Urinary bladder (tissue), 4 donors: ENCODE measurements around the gene TPPP. TPM values are rescaled to one million over a fixed set of nuclear protein-coding genes. Genes with fewer than 3 reads are reported as not detected.
A peak's percentile ranks its signal among the peaks of the same experiment; 100 is the strongest.

Source experiments
- DNase-seq: peaks from one replicate; pipeline ENCODE4 v3.0.0-alpha.2; 2015; ENCODE audit errors: extremely low spot score
- H3K27ac ChIP-seq: one replicate; pipeline ENCODE4 v1.5.1; 2013; ENCODE audit warnings: low read depth, mild to moderate bottlenecking, moderate library complexity
- H3K36me3 ChIP-seq: one replicate; pipeline ENCODE4 v1.6.1; 2013; ENCODE audit warnings: mild to moderate bottlenecking, moderate library complexity; ENCODE audit not compliant: insufficient read depth
- H3K4me1 ChIP-seq: one replicate; pipeline ENCODE4 v1.6.1; 2013; ENCODE audit warnings: mild to moderate bottlenecking, moderate library complexity; ENCODE audit not compliant: insufficient read depth
- H3K4me3 ChIP-seq: one replicate; pipeline ENCODE4 v1.5.1; 2013; ENCODE audit warnings: low read depth, low read length
- WGBS: extraction: QIAGEN DNeasy Blood & Tissue Kit; methylation state at CpG from one replicate; pipeline ENCODE4 v1.1.7; 2013; 5-methylcytosine and 5-hydroxymethylcytosine counted together
- polyA plus RNA-seq: library from polyadenylated mRNA; stranded (reverse); fragments of 200-250 nt; gene quantifications from one replicate; pipeline ENCODE4 v1.2.3, GENCODE V29; 2013
- total RNA-seq: library from RNA; depleted of rRNA; stranded (reverse); fragments of >200 nt; gene quantifications from one replicate; pipeline ENCODE4 v1.2.3, GENCODE V29; 2014
- donor health status: healthy with polysubstance abuse.
- donor health status: healthy.

The TPPP gene
- total and polyA plus RNA-seq, 2 donors = 4.1 to 17.5 TPM

GRCh38 chr5:677131-678101 lies 15.7 kb downstream of the TPPP start:
- no peak overlapping the region for H3K4me3 ChIP-seq
- no peaks in the 10 kb centered on the region for H3K4me1 ChIP-seq
- no peaks in the 10 kb centered on the region for H3K36me3 ChIP-seq
- no peak for DNase-seq
- 79% methylated on average over 44 of the region's 44 CpGs for WGBS
- no peak overlapping the region for H3K27ac ChIP-seq

GRCh38 chr5:676699-677076 lies 16.5 kb downstream of the TPPP start:
- WGBS = 92% methylated on average over 48 of the region's 48 CpGs
- Histone ChIP-seq H3K27ac (no peak overlapping the region), H3K4me1 (no peaks in the 10 kb centered on the region), H3K4me3 (no peak overlapping the region), H3K36me3 (no peaks in the 10 kb centered on the region)
- no peak for DNase-seq

GRCh38 chr5:675871-676698 lies 17.1 kb downstream of the TPPP start:
- H3K4me3 ChIP-seq = no peak overlapping the region
- no peaks in the 10 kb centered on the region for H3K4me1 ChIP-seq
- H3K36me3 ChIP-seq = no peaks in the 10 kb centered on the region
- no peak overlapping the region for H3K27ac ChIP-seq
- DNase-seq = no peak
- WGBS = 77% methylated on average over 36 of the region's 36 CpGs

DNA sequence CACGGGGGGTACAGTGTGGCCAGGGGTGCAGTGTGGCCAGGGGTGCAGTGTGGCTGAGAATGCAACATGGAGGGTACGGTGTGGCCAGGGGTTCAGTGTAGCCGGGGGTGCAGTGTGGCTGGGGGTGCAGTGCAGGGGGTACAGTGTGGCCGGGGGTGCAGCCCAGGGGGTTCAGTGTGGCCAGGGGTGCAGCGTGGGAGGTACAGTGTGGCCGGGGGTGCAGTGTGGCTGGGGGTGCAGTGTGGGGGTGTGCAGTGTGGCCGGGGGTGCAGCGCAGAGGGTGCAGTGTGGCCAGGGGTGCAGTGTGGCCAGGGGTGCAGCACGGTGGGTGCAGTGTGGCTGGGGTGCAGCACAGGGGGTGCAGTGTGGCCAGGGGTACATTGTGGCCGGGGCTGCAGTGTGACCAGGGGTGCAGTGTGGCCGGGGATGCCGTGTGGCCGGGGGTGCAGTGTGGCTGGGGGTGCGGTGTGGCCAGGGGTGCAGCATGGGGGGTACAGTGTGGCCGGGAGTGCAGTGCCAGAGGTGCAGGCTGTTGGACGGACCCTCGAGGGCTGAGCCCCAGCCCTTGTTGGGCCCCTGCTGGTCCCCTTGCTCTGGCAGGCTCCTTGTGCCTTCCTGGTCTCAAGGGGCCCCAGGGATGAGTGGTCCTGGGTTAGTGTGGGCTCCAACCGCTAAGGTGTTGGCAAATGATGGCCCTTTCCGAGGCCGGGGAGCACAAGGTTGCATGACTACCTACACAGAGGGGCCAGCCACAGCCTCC lies 17.9 kb downstream of the TPPP start:
- H3K36me3 ChIP-seq = no peaks in the 10 kb centered on the region
- H3K27ac ChIP-seq = no peak overlapping the region
- 75% methylated on average over 20 of the region's 20 CpGs for WGBS
- H3K4me3 ChIP-seq = no peak overlapping the region
- DNase-seq = no peak
- no peaks in the 10 kb centered on the region for H3K4me1 ChIP-seq

GRCh38 chr5:674630-675011 lies 18.5 kb downstream of the TPPP start:
- Histone ChIP-seq H3K4me1 (no peaks in the 10 kb centered on the region), H3K27ac (no peak overlapping the region), H3K4me3 (no peak overlapping the region), H3K36me3 (no peaks in the 10 kb centered on the region)
- 38% methylated on average over 7 of the region's 7 CpGs for WGBS
- no peak for DNase-seq

DNA sequence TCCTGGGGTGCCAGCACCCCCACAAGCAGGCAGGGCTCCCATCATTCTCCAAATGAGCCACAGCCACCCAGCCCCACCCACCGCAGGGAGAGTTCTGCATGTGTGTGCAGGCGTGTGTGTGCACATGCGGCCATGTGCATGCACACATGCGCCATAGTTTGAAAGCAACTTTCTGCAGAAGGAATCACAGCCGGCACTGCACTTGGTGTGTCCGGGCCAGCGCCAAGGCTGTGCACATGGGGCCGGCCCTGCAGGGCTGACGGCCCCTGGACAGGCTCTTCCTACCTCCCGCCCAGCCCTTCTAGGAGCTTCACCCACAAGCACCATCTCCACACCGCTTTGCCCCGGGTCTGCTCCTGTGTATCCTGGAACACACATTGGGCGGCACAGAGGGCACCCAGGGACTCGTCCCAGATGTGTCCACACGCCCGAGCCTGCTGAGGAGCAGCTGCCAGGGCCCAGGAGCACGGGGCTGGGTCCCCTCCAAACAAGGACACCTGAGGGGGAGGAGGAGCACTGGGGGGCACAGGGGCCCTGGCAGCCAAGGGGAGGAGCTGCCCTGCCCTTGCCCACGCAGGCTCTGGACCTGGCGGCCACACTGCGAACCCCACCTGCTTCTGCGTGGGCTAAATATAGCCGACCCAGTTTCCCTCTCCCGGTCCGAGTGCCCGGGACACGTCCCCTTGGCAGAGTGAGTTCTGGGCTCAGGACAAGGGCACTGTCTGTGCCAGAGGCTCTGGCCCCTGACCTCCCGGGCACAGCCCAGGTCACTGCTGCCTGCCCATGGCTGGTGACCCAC lies 19.1 kb downstream of the TPPP start:
- H3K27ac ChIP-seq = no peak overlapping the region
- DNase-seq = no peak
- H3K4me1 ChIP-seq = no peaks in the 10 kb centered on the region
- WGBS = 34% methylated on average over 27 of the region's 27 CpGs
- no peak overlapping the region for H3K4me3 ChIP-seq
- H3K36me3 ChIP-seq = no peaks in the 10 kb centered on the region

GRCh38 chr5:673161-673830 lies 19.9 kb downstream of the TPPP start:
- no peak for DNase-seq
- no peaks in the 10 kb centered on the region for H3K36me3 ChIP-seq
- H3K27ac ChIP-seq = no peak overlapping the region
- WGBS = 39% methylated on average over 19 of the region's 19 CpGs
- H3K4me3 ChIP-seq = no peak overlapping the region
- H3K4me1 ChIP-seq = no peaks in the 10 kb centered on the region

DNA sequence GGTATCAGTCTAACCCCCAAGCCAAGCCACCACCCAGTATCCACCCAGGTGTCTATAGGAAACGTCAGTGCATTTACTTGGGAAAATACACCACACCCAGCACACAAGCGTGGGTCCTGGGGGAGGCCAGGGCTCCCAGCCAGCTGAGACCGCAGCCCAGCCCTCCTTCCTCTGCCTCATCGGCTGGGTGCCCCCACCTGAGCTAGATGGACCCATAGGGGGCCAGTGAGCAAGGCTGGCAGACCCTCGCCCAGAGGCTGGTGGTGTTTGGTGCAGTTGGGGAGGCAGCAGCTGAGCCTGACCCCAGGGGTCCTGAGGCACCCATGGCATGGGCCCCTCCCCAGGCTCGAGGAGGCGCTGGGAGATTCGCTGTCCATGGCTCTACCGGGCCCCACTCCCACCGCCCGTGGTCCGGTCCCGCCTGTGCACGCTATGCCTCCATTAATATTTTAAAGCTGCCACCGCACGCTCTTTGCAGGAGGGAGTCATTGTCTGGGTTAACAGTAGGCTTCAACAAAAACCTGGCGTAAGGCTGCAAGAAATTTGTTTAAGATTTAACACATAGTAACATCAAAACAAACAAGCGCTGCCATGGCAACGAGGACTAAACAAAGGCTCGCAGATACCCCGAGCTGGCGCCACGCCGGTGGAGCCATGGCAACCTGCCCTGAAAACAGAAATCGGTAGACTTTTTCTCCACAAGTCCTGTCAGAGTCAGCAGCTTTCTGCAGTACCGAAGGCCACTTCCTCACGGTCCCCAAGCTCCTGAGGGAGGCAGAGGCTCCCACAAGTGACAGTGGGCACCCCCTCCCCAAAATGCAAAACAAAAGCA lies 20.6 kb downstream of the TPPP start:
- no peaks in the 10 kb centered on the region for H3K36me3 ChIP-seq
- DNase-seq = peak; percentile 81
- no peaks in the 10 kb centered on the region for H3K4me1 ChIP-seq
- H3K27ac ChIP-seq = no peak overlapping the region
- no peak overlapping the region for H3K4me3 ChIP-seq
- 4% methylated on average over 27 of the region's 27 CpGs for WGBS

- H3K36me3 ChIP-seq = no peaks in the 10 kb centered on the region
- H3K4me3 ChIP-seq = no peak overlapping the region
- DNase-seq = peak; percentile 43
- H3K27ac ChIP-seq = no peak overlapping the region
- WGBS = 18% methylated on average over 27 of the region's 27 CpGs
- H3K4me1 ChIP-seq = no peaks in the 10 kb centered on the region
Measured at GRCh38 chr5:671459-672328, 21.5 kb downstream of the TPPP start.

DNA sequence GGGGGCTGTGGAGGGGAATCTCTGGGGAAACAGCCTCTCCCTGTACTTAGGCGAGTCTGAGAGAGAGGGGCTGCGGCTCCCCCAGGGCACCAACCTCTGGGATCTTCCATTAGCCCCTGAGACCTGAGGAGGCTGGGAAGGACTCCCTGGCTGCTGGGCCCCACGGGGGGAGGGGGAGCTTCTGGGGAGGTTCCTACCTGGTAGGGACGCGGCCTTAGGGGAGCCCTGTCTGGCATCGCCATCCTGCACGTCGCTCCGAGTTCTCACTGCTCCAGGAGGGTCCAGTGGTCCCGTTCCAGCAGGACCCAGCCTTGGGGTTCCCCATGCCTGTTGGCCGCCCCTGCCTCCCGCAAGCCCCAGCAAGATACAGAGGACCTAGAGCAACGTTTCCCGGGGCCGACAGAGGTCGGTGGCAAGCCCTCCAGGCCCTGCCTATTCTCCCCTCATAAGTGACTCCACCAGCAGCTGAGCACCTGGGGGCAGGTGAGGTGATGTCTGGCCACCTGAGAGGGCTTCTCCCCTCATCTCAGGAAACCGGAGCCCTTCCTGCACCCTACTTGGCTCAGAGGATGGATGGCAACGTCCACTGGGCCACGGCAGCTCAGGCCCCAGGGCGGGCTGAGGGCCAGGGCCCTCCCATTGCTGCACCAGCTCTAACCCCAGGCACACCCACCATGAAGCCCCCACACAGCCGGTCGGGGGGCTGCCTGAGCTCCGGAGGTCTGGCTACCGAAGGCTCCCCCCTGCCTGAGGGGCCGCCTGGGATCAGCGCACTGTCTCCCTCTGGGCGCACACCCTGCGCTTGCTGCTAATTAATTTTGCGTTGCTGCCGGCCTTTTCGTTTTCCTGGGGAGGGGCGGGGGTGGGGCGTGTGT lies 22.5 kb downstream of the TPPP start:
- Histone ChIP-seq H3K4me3 (no peak overlapping the region), H3K4me1 (no peaks in the 10 kb centered on the region), H3K36me3 (no peaks in the 10 kb centered on the region), H3K27ac (no peak overlapping the region)
- no peak for DNase-seq
- 69% methylated on average over 33 of the region's 33 CpGs for WGBS
